Esophagus muscularis mucosa (tissue), 4 donors: Measurements from ENCODE around the gene MGARP.

Source experiments
- EP300 ChIP-seq: sonication (generic); formaldehyde crosslinking; IDR thresholded peaks from one replicate; pipeline ENCODE4 v1.6.1; 2017; ENCODE audit warnings: antibody characterized with exemption
- POLR2A ChIP-seq: fragments of 450-650 bp; IDR thresholded peaks from one replicate; pipeline ENCODE4 v1.6.1; 2017; ENCODE audit warnings: antibody characterized with exemption, moderate library complexity, mild to moderate bottlenecking, low read depth
- TF ChIP-seq, protein P1 (sequence below), 3 experiments: fragments of 200-600 bp in 2 of 3; fragments of 450-650 bp in 1 of 3; sonication (generic) in 2 of 3; IDR thresholded peaks; one replicate each; pipeline ENCODE4 v1.5.1; 2017 to 2019; ENCODE audit warnings: antibody characterized with exemption in 3 of 3, mild to moderate bottlenecking in 2 of 3, moderate library complexity in 1 of 3

DNA sequence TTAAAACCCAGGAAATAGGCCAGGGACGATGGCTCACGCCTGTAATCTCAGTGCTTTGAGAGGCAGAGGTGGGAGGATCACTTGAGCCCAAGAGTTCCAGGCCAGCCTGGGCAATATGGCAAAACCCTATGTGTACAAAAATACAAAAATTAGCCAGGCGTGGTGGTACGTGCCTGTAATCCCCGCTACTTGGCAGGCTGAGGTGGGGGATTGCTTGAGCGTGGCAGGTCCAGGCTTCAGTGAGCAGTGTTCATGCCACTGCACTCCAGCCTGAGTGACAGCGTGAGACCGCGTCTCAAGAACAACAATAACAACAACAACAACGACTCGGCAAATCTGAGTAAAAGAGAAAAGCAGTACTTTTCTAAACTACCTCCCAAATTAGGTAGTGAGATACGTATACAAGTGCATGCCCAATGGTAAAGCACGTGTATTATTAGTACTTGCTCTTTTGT, 35.2 kb upstream of the MGARP start:
- TF ChIP-seq EP300 (no peak), POLR2A (no peak)
- TF ChIP-seq, protein P1, sequence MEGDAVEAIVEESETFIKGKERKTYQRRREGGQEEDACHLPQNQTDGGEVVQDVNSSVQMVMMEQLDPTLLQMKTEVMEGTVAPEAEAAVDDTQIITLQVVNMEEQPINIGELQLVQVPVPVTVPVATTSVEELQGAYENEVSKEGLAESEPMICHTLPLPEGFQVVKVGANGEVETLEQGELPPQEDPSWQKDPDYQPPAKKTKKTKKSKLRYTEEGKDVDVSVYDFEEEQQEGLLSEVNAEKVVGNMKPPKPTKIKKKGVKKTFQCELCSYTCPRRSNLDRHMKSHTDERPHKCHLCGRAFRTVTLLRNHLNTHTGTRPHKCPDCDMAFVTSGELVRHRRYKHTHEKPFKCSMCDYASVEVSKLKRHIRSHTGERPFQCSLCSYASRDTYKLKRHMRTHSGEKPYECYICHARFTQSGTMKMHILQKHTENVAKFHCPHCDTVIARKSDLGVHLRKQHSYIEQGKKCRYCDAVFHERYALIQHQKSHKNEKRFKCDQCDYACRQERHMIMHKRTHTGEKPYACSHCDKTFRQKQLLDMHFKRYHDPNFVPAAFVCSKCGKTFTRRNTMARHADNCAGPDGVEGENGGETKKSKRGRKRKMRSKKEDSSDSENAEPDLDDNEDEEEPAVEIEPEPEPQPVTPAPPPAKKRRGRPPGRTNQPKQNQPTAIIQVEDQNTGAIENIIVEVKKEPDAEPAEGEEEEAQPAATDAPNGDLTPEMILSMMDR (IDR thresholded peaks at IDR 0.05), result no peak
